ENCODE measurements around the gene NPTN. TPM values are rescaled to one million over a fixed set of nuclear protein-coding genes. Genes with fewer than 3 reads are reported as not detected.

Gene NPTN
- total and polyA plus RNA-seq, 9 of the 15 experiments (the other 6 are each of a cell fraction or from before 2014, with no cell fraction given) = 9.6 to 48.5 (median 21.7) TPM

- TF ChIP-seq TFAP4 (CRISPR knock-in tag; IDR thresholded peaks at IDR 0.05; ENCODE audit: borderline replicate concordance) (no peak), PKNOX1 (IDR thresholded peaks at IDR 0.05) (no peak), ETS1 (conservative IDR thresholded peaks at IDR 0.05; ENCODE audit: control insufficient read depth, low read depth, low read length) (no peak), THAP12 (CRISPR knock-in tag; IDR thresholded peaks at IDR 0.05) (no peak), HMBOX1 (IDR thresholded peaks at IDR 0.05) (no peak), BRD4 (IDR thresholded peaks at IDR 0.05) (no peak), PURB (CRISPR knock-in tag; IDR thresholded peaks at IDR 0.05; ENCODE audit: low read depth) (no peak), TCF3 (CRISPR knock-in tag; IDR thresholded peaks at IDR 0.05) (no peak), ATF3 (IDR thresholded peaks at IDR 0.05) (no peak), ATF3 (CRISPR knock-in tag; conservative IDR thresholded peaks at IDR 0.05) (no peak), CBFA2T3 (IDR thresholded peaks at IDR 0.05) (peak; percentile 46), PTBP1 (IDR thresholded peaks at IDR 0.05; ENCODE audit: low read depth, low read length) (no peak), BRF1 (IDR thresholded peaks at IDR 0.05; ENCODE audit: borderline replicate concordance, extremely low read depth, insufficient read length) (no peak), ARID3B (CRISPR knock-in tag; IDR thresholded peaks at IDR 0.05; ENCODE audit: borderline replicate concordance) (no peak), MBD1 (CRISPR knock-in tag; IDR thresholded peaks at IDR 0.05) (no peak), ARID1B (IDR thresholded peaks at IDR 0.05) (peak; percentile 52; the same call in 1 of the 2 replicates)
Observed at GRCh38 chr15:73593304-73594074, 39.7 kb downstream of the NPTN start (continued).
